GM19463 (cell line): ENCODE measurements around the gene KISS1R.
"Not testable (repeated sequence)": the region's sequence is repeated elsewhere in the genome, so short reads cannot be mapped to it uniquely, and the experiment has no call there.

Source experiments
- ATAC-seq: cut with Tn5 transposase; IDR thresholded peaks from one replicate; pipeline ENCODE4 v1.9.1; 2021; ENCODE audit warnings: mild to moderate bottlenecking, moderate library complexity; ENCODE audit not compliant: unreplicated experiment

Gene KISS1R

GRCh38 chr19:917323-918151 is at the start of gene KISS1R:
Gene KISS1R, plus strand, starts transcription at chr19:917333. Its CDS starts 170 bp downstream, at chr19:917503.
- ATAC-seq, result no peak

GRCh38 chr19:867855-868457 is 49.2 kb upstream of the KISS1R start:
- no peak for ATAC-seq

GRCh38 chr19:868458-869244 is 48.5 kb upstream of the KISS1R start:
- ATAC-seq, result no peak

- no peak for ATAC-seq
These were observed 47.6 kb upstream of the KISS1R start for GRCh38 chr19:869245-870177.

GRCh38 chr19:870314-870713 is 46.8 kb upstream of the KISS1R start:
- ATAC-seq, result no peak

GRCh38 chr19:870963-871401 is 46.2 kb upstream of the KISS1R start:
- no peak for ATAC-seq

GRCh38 chr19:871446-872265 is 45.5 kb upstream of the KISS1R start:
- no peak for ATAC-seq

- no peak for ATAC-seq
These were observed 44.7 kb upstream of the KISS1R start for GRCh38 chr19:872266-872951.

GRCh38 chr19:873084-873483 is 44.0 kb upstream of the KISS1R start:
- no peak for ATAC-seq

- no peak for ATAC-seq
These were observed 43.5 kb upstream of the KISS1R start for GRCh38 chr19:873561-874041.

GRCh38 chr19:875265-875879 is 41.8 kb upstream of the KISS1R start:
- no peak for ATAC-seq

- ATAC-seq, result no peak
These were observed 41.0 kb upstream of the KISS1R start for GRCh38 chr19:876089-876488.

GRCh38 chr19:876780-877314 is 40.3 kb upstream of the KISS1R start:
- no peak for ATAC-seq

- not testable (repeated sequence) for ATAC-seq
These were observed 39.0 kb upstream of the KISS1R start for GRCh38 chr19:877992-878660.

- ATAC-seq, result not testable (repeated sequence)
These were observed 38.2 kb upstream of the KISS1R start for GRCh38 chr19:878751-879561.

- no peak for ATAC-seq
These were observed 37.3 kb upstream of the KISS1R start for GRCh38 chr19:879711-880438.
